Stimulated activated CD8-positive, alpha-beta memory T cell treated with anti-CD3 and anti-CD28 coated beads, Interleukin-2, amount 100 ng/mL, for 1 hour (primary cell): ENCODE measurements around the gene C22orf23.
"Not testable (repeated sequence)": the region's sequence is repeated elsewhere in the genome, so short reads cannot be mapped to it uniquely, and the experiment has no call there.

Experiments
- DNase-seq, 2 donors: peaks; one replicate each; pipeline ENCODE4 v3.0.0-alpha.2; 2020; ENCODE audit warnings: low read depth in 2 of 2

C22orf23 gene

GRCh38 chr22:37982151-37982785, 28.9 kb upstream of the C22orf23 start:
- DNase-seq = no peak

GRCh38 chr22:37981282-37982011, 28.0 kb upstream of the C22orf23 start:
- DNase-seq = no peak

DNA sequence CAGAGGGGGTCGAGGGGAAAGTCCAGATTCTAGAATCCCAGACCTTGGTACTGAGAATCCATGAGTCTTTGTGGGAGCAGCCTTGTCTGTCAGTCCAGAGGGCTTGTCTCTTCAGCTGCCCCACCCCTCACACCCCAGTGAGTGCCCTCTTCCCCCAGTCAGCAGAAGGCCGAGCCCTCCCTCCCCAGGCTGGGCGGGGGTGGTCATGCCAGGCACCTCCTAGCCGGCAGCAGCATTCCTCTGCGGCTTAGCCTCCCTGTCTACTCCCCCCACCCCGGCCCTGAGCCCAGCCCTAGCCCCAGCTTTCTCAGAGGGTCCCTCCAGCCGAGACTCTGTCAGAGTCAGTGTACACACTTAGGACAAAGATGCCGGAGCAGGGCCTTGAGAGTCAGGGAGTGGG, 26.4 kb upstream of the C22orf23 start:
- DNase-seq = no peak

GRCh38 chr22:37976547-37976946, 23.1 kb upstream of the C22orf23 start:
- DNase-seq = no peak

GRCh38 chr22:37976022-37976421, 22.6 kb upstream of the C22orf23 start:
- not testable (repeated sequence) for DNase-seq

- no peak for DNase-seq
Observed at GRCh38 chr22:37975153-37975552, 21.8 kb upstream of the C22orf23 start.

- no peak for DNase-seq
Observed at GRCh38 chr22:37973271-37974170, 20.1 kb upstream of the C22orf23 start.

- no peak for DNase-seq
Observed at GRCh38 chr22:37972527-37972926, 19.1 kb upstream of the C22orf23 start.

GRCh38 chr22:37971475-37972434, 18.4 kb upstream of the C22orf23 start:
- DNase-seq = no peak

- DNase-seq = no peak
Observed at GRCh38 chr22:37970864-37971263, 17.5 kb upstream of the C22orf23 start.

DNA sequence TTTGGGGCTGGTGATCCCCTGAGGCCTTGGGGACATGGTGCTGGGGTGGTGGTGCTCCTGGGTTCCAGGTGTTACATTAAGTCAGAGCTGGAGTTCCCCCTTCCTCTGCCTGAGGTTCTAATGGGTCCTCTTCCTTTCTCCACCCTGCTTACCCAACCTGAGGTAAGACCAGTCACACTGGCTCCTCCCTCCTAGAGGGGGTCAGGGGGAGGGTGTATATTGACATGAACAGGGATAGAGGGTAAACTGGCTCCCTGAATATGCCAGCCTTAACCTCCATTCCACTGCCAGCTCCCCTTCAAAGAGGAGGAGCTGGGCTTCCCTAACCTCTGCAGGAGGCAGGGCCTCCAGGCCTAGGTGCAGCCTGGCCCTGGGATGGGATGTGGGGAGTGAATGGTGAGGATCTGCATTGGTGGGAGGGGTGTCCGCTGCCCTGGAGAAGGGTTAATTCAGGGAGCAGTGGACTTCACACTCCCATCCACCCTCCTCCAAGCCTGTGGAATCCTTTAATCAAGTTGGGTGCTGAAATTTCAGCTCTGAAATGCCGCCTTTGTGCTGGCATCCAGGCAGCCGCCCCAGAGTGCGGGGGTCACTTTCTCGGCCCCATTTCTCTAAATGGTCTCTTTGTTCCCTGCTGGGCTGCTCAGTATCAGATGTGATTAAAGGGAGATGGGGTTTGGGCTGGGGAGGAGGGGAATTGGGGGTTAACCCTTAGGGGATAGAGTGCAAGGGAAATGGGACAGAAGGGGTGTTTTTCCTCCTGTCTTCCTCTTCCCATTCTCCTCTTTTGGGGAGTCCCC, 15.3 kb upstream of the C22orf23 start:
- DNase-seq = no peak

GRCh38 chr22:37967637-37968451, 14.4 kb upstream of the C22orf23 start:
- no peak for DNase-seq

GRCh38 chr22:37967147-37967546, 13.7 kb upstream of the C22orf23 start:
- DNase-seq = no peak

GRCh38 chr22:37965940-37966664, 12.7 kb upstream of the C22orf23 start:
- no peak for DNase-seq

- no peak for DNase-seq
Observed at GRCh38 chr22:37961062-37961461, 7.7 kb upstream of the C22orf23 start.

DNA sequence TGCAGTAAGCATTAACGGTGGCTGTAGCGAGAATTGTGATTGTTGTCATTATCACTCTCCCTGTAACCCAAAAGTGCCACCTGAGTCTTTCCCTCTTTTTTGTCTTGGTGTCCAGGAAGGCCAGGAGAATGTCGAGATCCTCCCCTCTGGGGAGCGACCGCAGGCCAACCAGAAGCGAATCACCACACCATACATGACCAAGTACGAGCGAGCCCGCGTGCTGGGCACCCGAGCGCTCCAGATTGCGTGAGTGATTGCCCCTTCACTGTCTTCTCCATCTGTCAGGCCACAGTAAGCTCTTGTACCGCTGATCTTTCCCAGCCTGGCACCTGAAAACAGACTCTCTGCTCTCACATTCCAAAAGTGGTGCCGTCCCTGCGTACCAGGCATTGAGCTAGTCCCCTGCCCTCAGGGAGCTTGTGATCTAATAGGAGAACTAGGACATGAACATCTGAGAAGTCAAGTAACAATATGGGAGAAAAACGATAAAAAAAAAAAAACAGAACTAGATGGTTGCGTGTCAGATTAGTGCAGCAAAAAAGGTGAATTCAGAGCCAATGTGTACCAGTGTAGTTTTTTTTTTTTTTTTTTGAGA, 5.9 kb upstream of the C22orf23 start:
- DNase-seq = no peak

GRCh38 chr22:37957232-37957631, 3.8 kb upstream of the C22orf23 start:
- DNase-seq = no peak

- not testable (repeated sequence) for DNase-seq
Observed at GRCh38 chr22:37955825-37956397, 2.5 kb upstream of the C22orf23 start.
